SK-N-SH (cell line): ENCODE data around the gene REN. TPM values are rescaled to one million over a fixed set of nuclear protein-coding genes. Genes with fewer than 3 reads are reported as not detected.
A peak's percentile ranks its signal among the peaks of the same experiment; 100 is the strongest.

ENCODE experiments used
- CTCF ChIA-PET: fragments of 300-600, 350-600 bp; formaldehyde crosslinking; extraction: SDS; loops from one replicate; lab custom pipeline; 2021; lab: Yijun Ruan, JAX
- POLR2A ChIA-PET: fragments of 350-600 bp; sonication (Branson Sonifier 250); formaldehyde crosslinking; extraction: SDS; loops from one replicate; lab custom pipeline; 2020; ENCODE audit warnings: antibody characterized with exemption, inconsistent platforms; lab: Yijun Ruan, JAX
- DNase-seq: peaks from one replicate; pipeline ENCODE4 v3.0.0; 2012
- H2AFZ ChIP-seq: fragments of 200-600 bp; sonication (generic); 2 replicates; pipeline ENCODE4 v1.8.1; 2016; ENCODE audit warnings: antibody characterized with exemption, mild to moderate bottlenecking, low read depth
- H3F3A ChIP-seq: fragments of 200-600 bp; sonication (generic); replicated peaks from 2 replicates; pipeline ENCODE3; 2016; ENCODE audit warnings: antibody characterized with exemption, mild to moderate bottlenecking; ENCODE audit not compliant: insufficient read depth
- H3K27ac ChIP-seq, 2 experiments: fragments of 200-500 bp in 1 of 2; fragments of 200-600 bp in 1 of 2; sonication (Bioruptor generic) in 1 of 2; sonication (generic), shearing (Covaris generic) in 1 of 2; 2 replicates each; pipeline versions ENCODE4 v1.5.1 to v1.6.1; 2014 to 2016; ENCODE audit warnings: low read depth in 2 of 2, inconsistent platforms in 1 of 2, low read length in 1 of 2, mild to moderate bottlenecking in 1 of 2, mixed read lengths in 1 of 2
- H3K27me3 ChIP-seq: fragments of 200-600 bp; sonication (generic), shearing (Covaris generic); 2 replicates; pipeline ENCODE4 v1.6.1; 2016; ENCODE audit warnings: mixed run types; ENCODE audit not compliant: insufficient read depth
- H3K36me3 ChIP-seq, 2 experiments: fragments of 200-500 bp in 1 of 2; fragments of 200-600 bp in 1 of 2; sonication (Bioruptor generic) in 1 of 2; sonication (generic) in 1 of 2; replicated peaks in 1 of 2; 2 replicates each; pipeline versions ENCODE3 to v1.5.1; 2014 to 2016; ENCODE audit warnings: low read length in 1 of 2, mild to moderate bottlenecking in 1 of 2; ENCODE audit not compliant: insufficient read depth in 2 of 2, control insufficient read depth in 1 of 2
- H3K4me1 ChIP-seq, 2 experiments: fragments of 200-500 bp in 1 of 2; fragments of 200-600 bp in 1 of 2; sonication (Bioruptor generic) in 1 of 2; sonication (generic), shearing (Covaris generic) in 1 of 2; 2 replicates each; pipeline versions ENCODE4 v1.5.1 to v1.6.1; 2014 to 2016; ENCODE audit warnings: low read depth in 1 of 2, low read length in 1 of 2, mixed run types in 1 of 2; ENCODE audit not compliant: insufficient read depth in 2 of 2, control insufficient read depth in 1 of 2
- H3K4me2 ChIP-seq: fragments of 200-600 bp; sonication (generic), shearing (Covaris generic); 2 replicates; pipeline ENCODE4 v1.6.1; 2017; ENCODE audit warnings: mixed run types
- H3K4me3 ChIP-seq, 2 experiments: fragments of 200-500 bp in 1 of 2; fragments of 200-600 bp in 1 of 2; sonication (Bioruptor generic) in 1 of 2; sonication (generic), shearing (Covaris generic) in 1 of 2; 2 replicates each; pipeline versions ENCODE4 v1.5.1 to v1.8.1; 2014 to 2016; ENCODE audit warnings: low read depth in 2 of 2, inconsistent platforms in 1 of 2, low read length in 1 of 2, mild to moderate bottlenecking in 1 of 2, mixed read lengths in 1 of 2, moderate library complexity in 1 of 2
- H3K79me2 ChIP-seq: fragments of 200-600 bp; sonication (generic); 2 replicates; pipeline ENCODE4 v1.8.1; 2017; ENCODE audit warnings: mild to moderate bottlenecking; ENCODE audit not compliant: insufficient read depth
- H3K9ac ChIP-seq: fragments of 200-600 bp; sonication (generic); 2 replicates; pipeline ENCODE4 v1.6.1; 2017; ENCODE audit warnings: mixed run types
- H3K9me2 ChIP-seq: fragments of 200-600 bp; sonication (generic); 2 replicates; pipeline ENCODE4 v1.6.1; 2017; ENCODE audit warnings: mixed run types
- H3K9me3 ChIP-seq: fragments of 200-600 bp; sonication (generic); 2 replicates; pipeline ENCODE4 v1.6.1; 2017; ENCODE audit warnings: mixed run types, mild to moderate bottlenecking, moderate library complexity
- H4K20me1 ChIP-seq: fragments of 200-600 bp; sonication (generic); 2 replicates; pipeline ENCODE4 v1.6.1; 2017; ENCODE audit warnings: mild to moderate bottlenecking, mixed run types; ENCODE audit not compliant: insufficient read depth
- CTCF ChIP-seq: fragments of 200-600 bp; sonication (generic); IDR thresholded peaks from 2 replicates; pipeline ENCODE4 v1.6.1; 2017; ENCODE audit warnings: antibody characterized with exemption, mild to moderate bottlenecking, moderate library complexity
- ELF1 ChIP-seq: IDR thresholded peaks from 2 replicates; pipeline ENCODE4 v1.4.0; 2012
- EP300 ChIP-seq, 2 experiments: IDR thresholded peaks; 2 replicates each; pipeline versions ENCODE4 v1.4.0 to v1.6.1; 2012; ENCODE audit warnings: borderline replicate concordance in 1 of 2, low read depth in 1 of 2, low read length in 1 of 2
- FOSL2 ChIP-seq: IDR thresholded peaks from 2 replicates; pipeline ENCODE4 v1.4.0; 2012; ENCODE audit warnings: low read depth, mild to moderate bottlenecking, moderate library complexity, borderline replicate concordance
- FOXM1 ChIP-seq: IDR thresholded peaks from 2 replicates; pipeline ENCODE4 v1.4.0; 2012; ENCODE audit warnings: low read depth, mild to moderate bottlenecking
- RAD21 ChIP-seq: IDR thresholded peaks from 2 replicates; pipeline ENCODE4 v1.6.1; 2012; ENCODE audit warnings: mild to moderate bottlenecking, low read length
- RFX5 ChIP-seq: IDR thresholded peaks from 2 replicates; pipeline ENCODE4 v1.6.1; 2012; ENCODE audit warnings: mild to moderate bottlenecking, improper control_type of control experiment, low read length
- SMC3 ChIP-seq: IDR thresholded peaks from 2 replicates; pipeline ENCODE4 v1.6.1; 2012; ENCODE audit warnings: low read depth, low read length, improper control_type of control experiment
- TEAD4 ChIP-seq: IDR thresholded peaks from 2 replicates; pipeline ENCODE4 v1.4.0; 2012; ENCODE audit warnings: mild to moderate bottlenecking, borderline replicate concordance; ENCODE audit not compliant: insufficient read depth
- YY1 ChIP-seq: IDR thresholded peaks from 2 replicates; pipeline ENCODE4 v1.4.0; 2012; ENCODE audit warnings: low read depth, mild to moderate bottlenecking
- WGBS: methylation state at CpG from one replicate; pipeline ENCODE4 v1.1.6; 2017; ENCODE audit warnings: low lambda C conversion rate; 5-methylcytosine and 5-hydroxymethylcytosine counted together
- polyA plus RNA-seq, 3 experiments: library from polyadenylated mRNA; depleted of rRNA; stranded (reverse); fragments of >200 nt; gene quantifications; 2 replicates each; pipeline ENCODE4 v1.2.3, GENCODE V29; 2012
- TF ChIP-seq, protein P1 (sequence below): IDR thresholded peaks from 2 replicates; pipeline ENCODE4 v1.4.0; 2012; ENCODE audit warnings: low read depth
- TF ChIP-seq, protein P2 (sequence below): IDR thresholded peaks from 2 replicates; pipeline ENCODE4; 2012

The REN gene
- polyA plus RNA-seq, 1 of the 3 experiments (the other 2 are of a cell fraction): not detected

GRCh38 chr1:204207136-204207616, 41.0 kb upstream of the REN start:
- no peaks in the 10 kb centered on the region for H3K79me2 ChIP-seq
- no peaks in the 10 kb centered on the region for H3K9me2 ChIP-seq
- H3K9me3 ChIP-seq: no peaks in the 10 kb centered on the region
- H3K4me3 ChIP-seq: no peak overlapping the region; a peak in 1 of 4 replicates
- H3K4me1 ChIP-seq: peaks cover 0 to 3% of the 10 kb centered on the region in 2 experiments; a peak in 1 of 4 replicates
- H3K27me3 ChIP-seq: peaks cover 6% of the 10 kb centered on the region; the same call in 1 of the 2 replicates
- no peaks in the 10 kb centered on the region for H3F3A ChIP-seq
- H2AFZ ChIP-seq: no peak overlapping the region
- no peak overlapping the region for H3K4me2 ChIP-seq
- no peak overlapping the region for H3K9ac ChIP-seq
- ChIA-PET POLR2A (no interaction called here), CTCF (interaction anchor here (0.6 to 7.4 kb wide), 56 partner anchors 9 to 567 kb away, joined by 3 to 157 read pairs (median 4); partner anchors contain the start of genes ETNK2, KISS1, PLEKHA6 and REN)
- H3K36me3 ChIP-seq: no peaks in the 10 kb centered on the region
- 39% methylated on average over 8 of the region's 13 CpGs for WGBS
- no peaks in the 10 kb centered on the region for H4K20me1 ChIP-seq
- no peak overlapping the region for H3K27ac ChIP-seq
- TF ChIP-seq, protein P1, sequence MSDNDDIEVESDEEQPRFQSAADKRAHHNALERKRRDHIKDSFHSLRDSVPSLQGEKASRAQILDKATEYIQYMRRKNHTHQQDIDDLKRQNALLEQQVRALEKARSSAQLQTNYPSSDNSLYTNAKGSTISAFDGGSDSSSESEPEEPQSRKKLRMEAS: 0 out of 2 replicates have a peak, but pooled peaks have one; percentile 22
- peak; percentile 50 for TF ChIP-seq RAD21
- TF ChIP-seq TEAD4: no peak
- no peak for TF ChIP-seq RFX5
- TF ChIP-seq, protein P2, sequence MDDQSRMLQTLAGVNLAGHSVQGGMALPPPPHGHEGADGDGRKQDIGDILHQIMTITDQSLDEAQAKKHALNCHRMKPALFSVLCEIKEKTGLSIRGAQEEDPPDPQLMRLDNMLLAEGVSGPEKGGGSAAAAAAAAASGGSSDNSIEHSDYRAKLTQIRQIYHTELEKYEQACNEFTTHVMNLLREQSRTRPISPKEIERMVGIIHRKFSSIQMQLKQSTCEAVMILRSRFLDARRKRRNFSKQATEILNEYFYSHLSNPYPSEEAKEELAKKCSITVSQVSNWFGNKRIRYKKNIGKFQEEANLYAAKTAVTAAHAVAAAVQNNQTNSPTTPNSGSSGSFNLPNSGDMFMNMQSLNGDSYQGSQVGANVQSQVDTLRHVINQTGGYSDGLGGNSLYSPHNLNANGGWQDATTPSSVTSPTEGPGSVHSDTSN: 0 out of 2 replicates have a peak, but pooled peaks have one; percentile 22
- peak; percentile 90 for TF ChIP-seq CTCF
- no peak for TF ChIP-seq ELF1
- TF ChIP-seq EP300 (IDR thresholded peaks at IDR 0.05; ENCODE audit: borderline replicate concordance in 1 of 2, low read depth in 1 of 2, low read length in 1 of 2): no peak
- peak; percentile 81 for TF ChIP-seq SMC3
- TF ChIP-seq FOXM1: no peak
- peak; percentile 86 for DNase-seq

DNA sequence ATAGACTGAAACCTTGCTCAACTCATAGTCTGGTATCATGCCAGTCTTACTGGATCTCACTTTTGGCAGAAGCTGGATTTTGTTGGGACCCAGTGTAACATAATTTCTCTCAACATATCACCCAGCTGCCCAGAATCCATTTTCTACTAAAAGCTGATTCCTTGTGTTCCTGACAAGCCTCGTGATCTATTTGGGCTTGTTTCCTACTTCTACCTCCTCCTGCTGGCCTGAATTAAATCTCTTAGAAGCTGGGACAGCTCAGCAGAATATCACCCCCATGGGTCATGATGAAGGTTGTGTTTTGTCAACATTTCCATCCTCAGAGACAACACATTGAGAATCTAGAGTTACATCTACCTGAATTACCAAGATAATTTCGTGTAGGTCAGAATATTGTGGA, 40.0 kb upstream of the REN start:
- H3K79me2 ChIP-seq: no peaks in the 10 kb centered on the region
- H3K36me3 ChIP-seq: no peaks in the 10 kb centered on the region
- TF ChIP-seq FOSL2: no peak
- TF ChIP-seq CTCF: peak; percentile 25
- no peak for TF ChIP-seq YY1
- H3K4me2 ChIP-seq: no peak overlapping the region
- peaks cover 3% of the 10 kb centered on the region; the same call in 1 of the 2 replicates for H3K27me3 ChIP-seq
- H3K9me3 ChIP-seq: no peaks in the 10 kb centered on the region
- DNase-seq: no peak
- H3F3A ChIP-seq: no peaks in the 10 kb centered on the region
- 49% methylated on average over 2 of the region's 2 CpGs for WGBS
- H2AFZ ChIP-seq: no peak overlapping the region
- ChIA-PET POLR2A (no interaction called here), CTCF (interaction anchor here (0.6 to 7.4 kb wide), 20 partner anchors 8 to 335 kb away, joined by 3 to 157 read pairs (median 10); partner anchors contain the start of genes GOLT1A, KISS1, PLEKHA6 and REN)
- H3K9me2 ChIP-seq: no peaks in the 10 kb centered on the region
- H3K4me1 ChIP-seq: peaks cover 0 to 3% of the 10 kb centered on the region in 2 experiments; a peak in 1 of 4 replicates
- H3K4me3 ChIP-seq: no peak overlapping the region
- no peaks in the 10 kb centered on the region for H4K20me1 ChIP-seq
- no peak overlapping the region for H3K9ac ChIP-seq
- H3K27ac ChIP-seq: no peak overlapping the region
